ENCODE results near the gene ITGAX.
"Not testable (repeated sequence)": the region's sequence is repeated elsewhere in the genome, so short reads cannot be mapped to it uniquely, and the experiment has no call there.

The ITGAX gene

DNA sequence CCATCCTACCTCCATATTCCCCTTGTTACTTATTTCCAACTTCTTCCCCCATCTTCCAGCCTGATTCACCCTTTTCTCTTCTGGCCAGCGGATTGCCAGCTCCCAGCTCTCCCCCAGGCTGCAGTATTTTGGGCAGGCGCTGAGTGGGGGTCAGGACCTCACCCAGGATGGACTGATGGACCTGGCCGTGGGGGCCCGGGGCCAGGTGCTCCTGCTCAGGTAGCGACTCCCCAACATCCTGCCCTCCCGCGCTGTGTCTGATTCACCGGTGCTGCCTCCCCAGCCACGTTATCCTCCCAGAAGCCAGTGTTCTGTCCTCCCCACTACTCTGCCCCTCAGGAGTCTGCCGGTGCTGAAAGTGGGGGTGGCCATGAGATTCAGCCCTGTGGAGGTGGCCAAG, 57.8 kb downstream of the ITGAX start:
- DNase-seq, result no peak

GRCh38 chr16:31413381-31413780, 58.4 kb downstream of the ITGAX start:
- DNase-seq, result no peak

DNA sequence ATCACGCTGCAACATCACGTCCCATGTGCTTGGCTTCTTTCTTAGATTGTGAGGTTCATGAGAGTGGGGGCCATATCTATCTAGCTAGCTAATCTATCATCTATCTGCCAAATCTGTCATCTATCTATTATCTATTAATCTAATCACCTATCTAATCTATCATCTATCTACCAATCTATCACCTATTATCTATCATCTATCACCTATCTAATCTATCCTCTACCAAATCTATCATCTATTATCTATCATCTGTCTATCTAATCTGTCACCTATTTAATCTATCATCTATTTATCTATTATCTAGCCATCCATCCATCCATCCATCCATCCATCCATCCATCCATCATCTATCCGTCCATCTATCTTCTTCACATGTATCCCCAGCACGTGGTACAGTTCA, 59.0 kb downstream of the ITGAX start:
- DNase-seq, result no peak

- no peak for DNase-seq
Measured at GRCh38 chr16:31414706-31415105, 59.7 kb downstream of the ITGAX start.

DNA sequence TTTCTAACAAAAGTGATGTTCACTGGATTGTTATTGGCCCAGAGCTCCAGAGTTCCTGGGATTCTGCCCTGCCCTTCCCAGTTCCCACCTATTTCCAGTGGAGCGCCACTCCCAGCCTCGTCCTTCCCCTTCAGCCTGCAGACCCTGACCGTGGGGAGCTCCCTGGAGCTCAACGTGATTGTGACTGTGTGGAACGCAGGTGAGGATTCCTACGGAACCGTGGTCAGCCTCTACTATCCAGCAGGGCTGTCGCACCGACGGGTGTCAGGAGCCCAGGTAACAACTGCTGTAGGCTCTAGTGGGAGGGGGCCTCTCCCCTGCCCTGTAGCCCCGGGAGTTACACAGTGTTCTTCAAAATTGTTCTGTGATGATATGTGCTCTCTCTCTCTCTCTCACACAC, 61.4 kb downstream of the ITGAX start:
- no peak for DNase-seq

DNA sequence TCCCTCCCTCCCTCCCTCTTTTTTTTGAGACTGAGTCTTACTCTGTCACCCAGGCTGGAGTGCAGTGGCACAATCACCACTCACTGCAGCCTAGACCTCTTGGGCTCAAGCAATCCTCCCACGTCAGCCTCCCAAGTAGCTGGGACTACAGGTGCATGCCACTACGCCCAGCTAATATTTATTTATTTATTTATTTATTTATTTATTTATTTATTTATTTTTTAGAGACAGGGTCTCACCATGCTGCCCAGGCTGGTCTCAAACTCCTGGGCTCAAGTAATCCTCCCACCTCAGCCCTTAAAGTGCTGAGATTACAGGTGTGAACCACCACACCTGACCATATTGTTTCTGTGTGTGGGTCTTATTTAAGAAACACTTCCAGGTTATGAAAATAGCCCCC, 62.1 kb downstream of the ITGAX start:
- not testable (repeated sequence) for DNase-seq

DNA sequence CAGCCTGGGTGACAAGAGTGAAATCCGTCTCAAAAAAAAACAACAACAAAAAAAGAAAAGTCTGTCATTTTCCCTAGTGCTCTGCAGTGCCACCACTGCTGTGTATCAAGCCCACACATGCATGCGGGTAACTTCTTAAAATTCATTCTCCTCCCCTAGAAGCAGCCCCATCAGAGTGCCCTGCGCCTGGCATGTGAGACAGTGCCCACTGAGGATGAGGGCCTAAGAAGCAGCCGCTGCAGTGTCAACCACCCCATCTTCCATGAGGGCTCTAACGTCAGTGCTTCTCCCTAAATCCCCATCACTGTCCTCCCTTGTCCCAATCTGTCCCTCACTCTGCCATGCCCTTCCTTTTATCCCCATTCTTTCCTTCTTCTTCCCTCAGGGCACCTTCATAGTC, 62.9 kb downstream of the ITGAX start:
- no peak for DNase-seq

- DNase-seq, result no peak
Measured at GRCh38 chr16:31420037-31420436, 65.1 kb downstream of the ITGAX start.

DNA sequence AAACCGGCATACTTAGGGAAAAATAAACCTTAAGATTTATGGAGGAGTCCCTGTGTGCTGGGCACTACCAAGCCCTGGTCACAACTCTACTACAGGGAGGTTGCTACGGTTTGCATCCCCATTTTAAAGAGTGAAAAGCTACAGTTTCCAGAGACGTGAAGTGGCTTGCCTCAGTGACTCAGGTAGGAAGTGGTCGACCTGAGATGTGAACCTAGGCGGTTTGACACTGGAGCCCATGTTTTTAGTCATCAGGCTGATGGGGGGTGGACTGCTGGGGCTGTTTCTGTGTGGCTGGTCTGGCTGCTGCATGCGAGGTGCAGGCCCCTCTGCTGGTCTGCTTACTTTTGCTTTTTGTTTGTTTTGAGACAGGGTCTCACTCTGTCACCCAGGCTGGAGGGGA, 66.6 kb downstream of the ITGAX start:
- peak; percentile 12 to 16 for DNase-seq

GRCh38 chr16:31423241-31423640, 68.3 kb downstream of the ITGAX start:
- no peak for DNase-seq

- no peak for DNase-seq
Measured at GRCh38 chr16:31423801-31424200, 68.8 kb downstream of the ITGAX start.

GRCh38 chr16:31427441-31428278, 72.7 kb downstream of the ITGAX start:
- DNase-seq, result peak; percentile 70 to 73

GRCh38 chr16:31428279-31428597, 73.3 kb downstream of the ITGAX start, which contains the start of gene COX6A2:
TSS of gene COX6A2 (minus strand) at chr16:31428360. CDS start at chr16:31428325, 35 bp downstream.
- DNase-seq, result no peak

- DNase-seq, result no peak
Measured at GRCh38 chr16:31428638-31429247, 73.8 kb downstream of the ITGAX start.

GRCh38 chr16:31429314-31429713, 74.3 kb downstream of the ITGAX start:
- DNase-seq, result no peak

DNA sequence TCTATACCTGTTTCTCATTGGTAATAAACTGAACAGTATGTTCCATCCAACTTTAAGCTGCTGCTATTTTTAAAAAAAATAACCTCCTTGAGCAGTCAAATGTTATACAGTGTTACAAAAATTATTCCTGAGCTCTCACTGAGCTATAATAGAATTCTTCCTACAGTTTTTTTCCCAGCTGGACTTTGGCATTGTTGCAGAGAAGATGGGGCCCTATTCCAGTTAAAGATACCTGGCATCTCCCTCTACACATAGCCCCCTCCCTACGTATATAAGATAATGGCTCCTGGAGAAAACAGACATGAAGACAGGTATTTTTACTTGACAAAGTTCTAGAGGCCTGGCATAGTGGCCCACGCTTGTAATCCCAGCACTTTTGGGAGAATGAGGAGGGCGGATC, 74.8 kb downstream of the ITGAX start:
- DNase-seq, result no peak

- no peak for DNase-seq
Measured at GRCh38 chr16:31430380-31431052, 75.5 kb downstream of the ITGAX start.
